Measurements from ENCODE around the gene FARS2.
A peak's percentile ranks its signal among the peaks of the same experiment; 100 is the strongest.

FARS2 gene

GRCh38 chr6:5300206-5300764 lies 39.0 kb downstream of the FARS2 start:
- Histone ChIP-seq H3K27ac (ENCODE audit: extremely low read depth, low read depth, low read length) (no peak overlapping the region), H3K9me3 (ENCODE audit: control insufficient read depth, insufficient read depth, low read depth, low read length) (no peaks in the 10 kb centered on the region), H3K4me1 (ENCODE audit: control insufficient read depth, insufficient read depth, low read length) (peaks cover 9% of the 10 kb centered on the region), H3K4me3 (ENCODE audit: low read depth, low read length) (no peak overlapping the region), H3K36me3 (ENCODE audit: control insufficient read depth in 2 of 2, insufficient read depth in 1 of 2, low read length in 2 of 2) (no peaks in the 10 kb centered on the region)
- ChIA-PET POLR2A (no interaction called here), CTCF (interaction anchor here (0.7 to 4.8 kb wide), 3 partner anchors 9 to 164 kb away, joined by 3 to 30 read pairs (median 3); no protein-coding TSS in a partner anchor)
- TF ChIP-seq GLI4 (tag by site-specific recombination; IDR thresholded peaks at IDR 0.05) (no peak), ZNF585B (tag by site-specific recombination; IDR thresholded peaks at IDR 0.05) (no peak), ZNF302 (tag by site-specific recombination; IDR thresholded peaks at IDR 0.05; ENCODE audit: low read depth) (no peak)

GRCh38 chr6:5302220-5302946 lies 41.1 kb downstream of the FARS2 start:
- peaks cover 17% of the 10 kb centered on the region for H3K4me1 ChIP-seq (ENCODE audit: control insufficient read depth, insufficient read depth, low read length)
- ChIA-PET POLR2A (no interaction called here), CTCF (interaction anchor here (0.6 to 5.1 kb wide), 27 partner anchors 9 to 219 kb away, joined by 3 to 30 read pairs (median 4); no protein-coding TSS in a partner anchor)
- no peaks in the 10 kb centered on the region for H3K9me3 ChIP-seq (ENCODE audit: control insufficient read depth, insufficient read depth, low read depth, low read length)
- TF ChIP-seq ZBTB21 (tag by site-specific recombination; IDR thresholded peaks at IDR 0.05) (no peak), INSM2 (tag by site-specific recombination; IDR thresholded peaks at IDR 0.05) (no peak), ZNF350 (tag by site-specific recombination; IDR thresholded peaks at IDR 0.05) (no peak), ZNF335 (tag by site-specific recombination; conservative IDR thresholded peaks at IDR 0.05) (no peak), ZEB2 (tag by site-specific recombination; IDR thresholded peaks at IDR 0.05) (no peak), ZNF768 (tag by site-specific recombination; IDR thresholded peaks at IDR 0.05) (no peak), MZF1 (tag by site-specific recombination; IDR thresholded peaks at IDR 0.05; ENCODE audit: borderline replicate concordance) (peak; percentile 39; the same call in 1 of the 2 replicates)
- no peak overlapping the region for H3K27ac ChIP-seq (ENCODE audit: extremely low read depth, low read depth, low read length)
- no peaks in the 10 kb centered on the region for H3K36me3 ChIP-seq (ENCODE audit: control insufficient read depth in 2 of 2, insufficient read depth in 1 of 2, low read length in 2 of 2)
- H3K4me3 ChIP-seq (ENCODE audit: low read depth, low read length), result no peak overlapping the region

- ChIA-PET CTCF (interaction anchor here (0.6 to 5.1 kb wide), 29 partner anchors 9 to 283 kb away, joined by 3 to 30 read pairs (median 4); no protein-coding TSS in a partner anchor), POLR2A (no interaction called here)
- no peaks in the 10 kb centered on the region for H3K36me3 ChIP-seq (ENCODE audit: control insufficient read depth in 2 of 2, insufficient read depth in 1 of 2, low read length in 2 of 2)
- H3K4me1 ChIP-seq (ENCODE audit: control insufficient read depth, insufficient read depth, low read length), result peaks cover 17% of the 10 kb centered on the region
- no peak overlapping the region for H3K27ac ChIP-seq (ENCODE audit: extremely low read depth, low read depth, low read length)
- H3K4me3 ChIP-seq (ENCODE audit: low read depth, low read length), result no peak overlapping the region
- H3K9me3 ChIP-seq (ENCODE audit: control insufficient read depth, insufficient read depth, low read depth, low read length), result no peaks in the 10 kb centered on the region
- no peak for TF ChIP-seq ZNF18 (tag by site-specific recombination; IDR thresholded peaks at IDR 0.05)
- TF ChIP-seq WT1 (tag by site-specific recombination; IDR thresholded peaks at IDR 0.05), result no peak
- TF ChIP-seq ZNF830 (tag by site-specific recombination; IDR thresholded peaks at IDR 0.05; ENCODE audit: low read depth), result no peak
- TF ChIP-seq ZBTB44 (tag by site-specific recombination; IDR thresholded peaks at IDR 0.05), result no peak
- no peak for TF ChIP-seq ZNF133 (tag by site-specific recombination; IDR thresholded peaks at IDR 0.05)
- no peak for TF ChIP-seq ATF2 (tag by site-specific recombination; IDR thresholded peaks at IDR 0.05; ENCODE audit: low read depth)
- peak; percentile 76; the same call in 1 of the 2 replicates for TF ChIP-seq CTCF (tag by site-specific recombination; IDR thresholded peaks at IDR 0.05)
- TF ChIP-seq ZBTB8A (tag by site-specific recombination; IDR thresholded peaks at IDR 0.05), result 0 out of 2 replicates have a peak, but pooled peaks have one; percentile 29
- no peak for TF ChIP-seq KLF1 (tag by site-specific recombination; IDR thresholded peaks at IDR 0.05)
- no peak for TF ChIP-seq RBAK (tag by site-specific recombination; IDR thresholded peaks at IDR 0.05)
- TF ChIP-seq ZNF610 (tag by site-specific recombination; IDR thresholded peaks at IDR 0.05; ENCODE audit: borderline replicate concordance), result no peak
These were observed 41.8 kb downstream of the FARS2 start for GRCh38 chr6:5302995-5303622.
